ENCODE data around the gene C17orf100.

The C17orf100 gene

DNA sequence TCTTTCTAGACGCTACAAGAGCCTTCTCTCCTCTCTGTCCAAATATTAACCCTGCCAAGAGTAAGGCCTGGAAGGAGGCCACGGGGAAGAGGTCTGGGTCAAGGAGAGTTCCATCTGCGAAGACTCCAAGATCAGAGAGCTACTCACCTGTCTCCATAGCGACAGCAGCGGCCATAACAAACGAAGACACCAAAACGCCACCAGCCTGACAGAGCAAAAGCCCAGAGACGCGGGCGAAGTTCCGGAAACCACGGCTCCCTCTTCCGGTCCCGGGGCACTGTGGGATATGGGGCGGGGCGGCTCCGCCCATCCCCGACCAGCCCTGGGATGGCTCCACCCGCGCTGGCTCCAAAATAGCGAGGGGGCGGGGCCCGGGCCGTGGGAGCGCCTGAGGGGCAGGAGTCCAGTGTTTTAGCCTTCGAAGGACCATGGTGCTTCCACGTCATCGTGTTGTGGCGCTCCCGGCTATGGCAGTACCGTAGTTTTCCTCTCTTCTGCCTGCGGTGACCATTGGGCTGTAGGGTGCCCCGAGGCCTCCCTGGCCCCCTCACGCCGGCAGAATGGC is at the start of gene C17orf100, which contains the start of gene MED31:
C17orf100 (plus strand) TSS at position 409 of the 565 bp plus-strand sequence; CDS start at position 561, 152 bp downstream.
MED31 (minus strand) TSS at position 252 of the 565 bp plus-strand sequence; CDS start at position 175, 77 bp downstream.
- peak; percentile 95 for DNase-seq

DNA sequence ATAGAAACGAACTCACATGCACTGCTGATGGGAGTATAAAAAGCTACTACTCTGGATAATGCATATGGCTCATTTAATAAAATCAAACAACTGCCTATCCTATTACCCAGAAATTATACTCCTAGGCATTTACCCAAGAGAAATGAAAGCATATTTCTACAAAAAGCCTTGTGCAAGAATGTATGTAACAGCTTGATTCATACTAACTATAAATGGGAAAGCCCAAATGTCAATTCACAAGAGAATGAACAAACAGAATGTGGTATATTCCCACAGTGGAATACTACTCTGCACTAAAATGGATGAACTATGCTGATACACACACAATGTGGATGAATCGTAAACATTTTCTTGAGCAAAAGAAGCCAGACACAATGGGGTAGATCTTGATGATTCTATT is 49.4 kb upstream of the C17orf100 start:
- no peak for DNase-seq

DNA sequence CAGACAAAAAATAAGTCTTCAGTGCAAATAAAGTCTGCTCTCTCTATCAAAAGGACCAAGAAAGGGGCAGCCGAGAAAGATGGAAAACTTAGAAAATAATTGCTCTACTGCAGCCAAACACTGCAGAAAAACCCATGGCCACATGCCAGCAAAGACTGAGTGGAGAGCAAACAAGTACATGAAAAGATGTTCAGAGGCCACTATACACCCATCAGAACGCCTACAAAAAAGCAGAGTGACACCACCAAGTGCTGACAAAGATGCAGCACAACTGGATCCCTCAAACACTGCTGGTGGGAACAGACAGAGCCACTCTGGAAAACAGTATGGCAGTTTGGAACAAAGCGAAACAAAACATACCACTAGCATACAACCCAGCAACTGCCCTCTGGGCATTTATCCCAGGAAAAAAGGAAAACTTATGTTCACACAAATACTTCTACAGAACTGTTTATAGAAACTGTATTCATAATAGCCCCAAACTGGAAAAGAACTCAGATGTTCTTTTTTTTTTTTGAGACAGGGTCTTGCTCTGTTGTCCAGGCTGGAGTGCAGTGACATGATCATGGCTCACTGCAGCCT is 47.7 kb upstream of the C17orf100 start:
- no peak for DNase-seq

DNA sequence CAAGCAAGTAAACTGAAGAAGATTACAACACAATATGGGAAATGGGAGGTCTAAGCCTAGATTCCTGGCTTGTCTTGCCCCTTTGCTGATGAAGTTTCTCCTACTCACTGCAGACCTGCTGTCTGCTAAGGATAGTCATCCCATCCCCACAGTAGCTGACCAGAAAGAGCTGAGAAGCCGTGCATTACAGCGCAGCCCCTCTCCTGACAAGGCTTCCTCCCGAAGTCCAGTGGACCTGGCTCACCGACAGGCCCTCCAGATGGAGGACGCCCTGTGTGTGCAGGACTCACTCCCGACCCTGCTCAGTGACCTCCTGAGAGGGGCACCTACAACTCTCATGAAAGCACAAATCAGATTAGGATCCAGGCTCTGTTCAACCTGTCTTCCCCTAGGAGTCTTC is 46.4 kb upstream of the C17orf100 start:
- no peak for DNase-seq

DNA sequence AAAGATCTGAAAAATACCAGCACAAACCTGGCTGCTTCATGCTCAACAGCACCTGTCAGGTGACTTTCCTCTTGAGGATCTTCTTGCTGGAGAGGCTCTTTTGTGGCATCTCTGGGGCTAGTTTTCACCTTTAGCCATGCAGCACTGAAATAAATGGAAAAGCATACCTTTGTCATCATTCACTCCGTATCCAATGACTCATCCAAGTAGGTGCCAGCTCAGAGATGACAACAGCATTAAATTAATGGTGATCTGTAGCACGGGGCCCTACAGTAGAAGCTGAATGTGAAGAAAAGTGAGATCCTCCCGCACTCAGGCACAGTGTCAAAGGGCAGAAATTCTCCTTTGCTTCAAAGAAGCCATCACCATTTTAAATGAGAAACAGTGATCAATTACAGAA is 43.2 kb upstream of the C17orf100 start:
- DNase-seq: no peak

DNA sequence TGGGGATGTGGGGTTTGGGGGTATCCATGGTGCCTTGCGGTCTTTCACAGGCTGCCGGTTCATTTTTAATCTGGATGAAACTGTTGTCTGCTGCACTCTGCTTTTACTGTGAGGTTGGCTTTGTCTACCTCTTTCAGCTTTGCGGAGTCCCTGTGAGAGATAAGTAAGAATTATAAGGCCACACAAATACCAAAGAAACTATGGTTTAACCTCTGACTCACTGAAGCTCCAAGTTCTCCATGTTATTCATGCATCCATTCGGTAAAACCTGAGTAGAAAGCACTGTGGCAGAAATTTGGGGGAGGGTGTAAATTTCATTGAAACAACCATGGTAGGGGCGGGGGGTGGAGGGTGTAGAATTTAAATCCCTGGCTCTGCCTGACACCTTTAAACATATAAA is 41.6 kb upstream of the C17orf100 start:
- no peak for DNase-seq

DNA sequence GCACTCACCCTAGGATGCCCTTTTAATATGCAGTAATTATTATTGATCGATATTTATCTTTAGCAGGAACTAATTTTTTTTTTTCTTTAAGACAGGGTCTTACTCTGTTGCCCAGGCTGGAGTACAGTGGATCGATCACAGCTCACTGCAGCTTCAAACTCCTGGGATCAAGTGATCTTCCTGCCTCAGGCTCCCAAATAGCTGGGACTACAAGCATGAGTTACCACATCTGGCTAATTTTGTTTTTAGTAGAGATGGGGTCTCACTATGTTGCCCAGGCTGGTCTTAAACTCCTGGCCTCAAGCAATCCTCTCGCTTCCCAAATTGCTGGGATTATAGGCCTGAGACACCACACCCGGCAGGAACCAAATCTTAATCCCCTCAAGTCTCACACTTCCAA is 40.3 kb upstream of the C17orf100 start:
- no peak for DNase-seq

DNA sequence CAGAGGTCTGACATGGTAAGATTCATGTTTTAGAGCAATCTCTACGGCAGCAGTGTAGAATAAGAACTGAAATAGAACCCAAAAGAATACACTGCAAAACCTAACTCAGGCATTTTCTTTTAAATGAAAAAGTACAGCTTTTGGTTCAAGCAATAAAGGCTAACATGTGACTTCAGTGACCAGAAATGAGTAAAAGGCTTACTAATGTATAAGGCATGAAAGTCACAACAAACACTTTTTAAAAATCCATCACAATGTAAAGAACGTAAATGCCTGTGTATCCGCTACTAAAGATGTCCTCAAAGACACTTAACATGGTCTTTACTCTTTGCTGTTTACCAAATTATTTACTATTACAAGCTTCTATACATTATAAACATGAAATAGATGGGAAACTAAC is 27.6 kb upstream of the C17orf100 start:
- DNase-seq: no peak

DNA sequence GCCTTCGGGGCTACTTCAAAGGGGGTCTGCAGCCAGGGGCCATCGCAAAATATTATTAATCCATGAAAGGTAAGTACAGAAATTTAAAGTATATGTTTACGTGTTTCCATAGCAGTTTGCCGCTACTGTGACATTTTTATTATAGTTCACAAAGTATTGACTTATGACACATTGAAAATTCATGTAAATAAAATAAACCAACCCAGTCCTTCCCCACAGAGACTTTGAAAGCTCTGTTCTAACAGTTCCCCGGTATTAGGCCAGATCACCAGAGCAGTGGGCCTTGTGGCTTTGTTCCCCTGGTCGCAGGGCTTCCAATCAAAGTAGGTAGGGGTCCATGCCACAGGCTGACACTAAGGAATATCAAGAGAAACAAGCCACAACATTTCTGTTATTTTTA is 24.9 kb upstream of the C17orf100 start:
- DNase-seq: no peak

DNA sequence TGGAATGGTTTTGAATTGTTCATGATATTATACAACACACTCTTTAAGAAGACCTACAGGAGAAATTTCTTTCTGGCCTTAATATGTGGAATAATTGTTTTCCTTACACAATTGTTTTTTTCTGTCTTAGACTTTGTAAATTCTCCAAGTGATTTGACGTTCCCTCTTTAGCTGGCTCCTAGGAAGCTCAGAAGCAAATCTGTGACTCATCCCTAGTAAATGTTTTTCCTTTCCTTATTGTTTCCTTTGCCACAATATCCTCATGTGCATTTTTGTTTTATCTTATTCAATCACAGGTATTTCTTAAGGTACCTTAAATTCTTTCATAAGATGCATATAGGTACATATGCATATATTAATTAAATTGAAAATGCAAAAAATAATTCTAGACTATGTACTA is 24.5 kb upstream of the C17orf100 start:
- DNase-seq: no peak

DNA sequence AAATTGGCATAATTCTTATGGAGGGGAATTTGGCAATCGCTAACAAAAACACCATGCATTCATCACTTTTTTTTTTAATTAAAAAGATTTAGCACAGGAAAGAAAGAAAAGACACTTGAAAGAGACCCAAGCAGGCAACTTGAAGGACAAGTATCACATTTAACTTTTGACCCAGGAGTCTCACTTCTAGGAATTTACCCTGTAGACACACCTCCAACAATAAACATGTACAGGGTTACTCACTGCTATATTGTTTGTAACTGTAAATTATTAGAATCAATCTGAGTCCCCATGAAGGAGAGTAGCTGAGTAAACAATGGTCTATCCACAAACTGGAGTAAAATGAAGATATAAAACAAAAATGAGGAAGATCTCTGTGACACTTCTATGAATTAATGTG is 21.2 kb upstream of the C17orf100 start:
- DNase-seq: no peak

DNA sequence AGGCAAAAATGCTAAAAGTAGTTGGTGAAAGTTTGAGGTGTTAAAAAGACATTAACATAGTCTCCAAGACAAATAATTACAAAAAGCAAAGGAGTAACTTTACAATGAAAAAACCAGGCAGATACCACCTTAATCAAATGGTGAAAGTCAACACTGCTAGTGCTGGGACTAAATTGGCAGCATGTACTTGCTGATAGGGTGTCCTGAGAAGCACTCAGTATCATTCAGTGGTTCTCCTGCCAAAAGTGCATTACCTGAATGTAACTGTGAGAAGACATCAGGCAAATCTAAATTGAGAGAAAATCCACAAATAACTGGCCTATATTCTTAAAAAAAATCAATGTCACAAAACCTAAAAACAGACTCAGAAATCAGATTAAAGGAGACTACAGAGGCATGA is 19.0 kb upstream of the C17orf100 start:
- DNase-seq: no peak

DNA sequence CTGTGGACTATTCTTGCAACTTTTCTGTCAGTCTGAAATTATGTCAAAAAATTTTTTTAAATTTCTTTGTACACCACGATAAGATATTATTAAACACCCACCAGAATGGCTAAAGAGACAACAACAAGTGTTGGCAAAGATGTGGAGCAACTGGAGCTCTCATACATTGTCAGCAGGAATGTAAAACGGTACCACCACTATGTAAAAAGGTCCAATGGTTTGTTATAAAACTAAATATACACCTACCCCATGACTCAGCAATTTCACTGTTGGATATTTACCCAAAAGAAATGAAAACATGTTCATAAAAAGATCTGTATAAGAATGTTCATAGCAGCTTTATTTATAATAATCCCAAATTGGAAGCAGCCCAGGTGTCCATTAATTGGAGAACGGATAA is 18.3 kb upstream of the C17orf100 start:
- DNase-seq: no peak

DNA sequence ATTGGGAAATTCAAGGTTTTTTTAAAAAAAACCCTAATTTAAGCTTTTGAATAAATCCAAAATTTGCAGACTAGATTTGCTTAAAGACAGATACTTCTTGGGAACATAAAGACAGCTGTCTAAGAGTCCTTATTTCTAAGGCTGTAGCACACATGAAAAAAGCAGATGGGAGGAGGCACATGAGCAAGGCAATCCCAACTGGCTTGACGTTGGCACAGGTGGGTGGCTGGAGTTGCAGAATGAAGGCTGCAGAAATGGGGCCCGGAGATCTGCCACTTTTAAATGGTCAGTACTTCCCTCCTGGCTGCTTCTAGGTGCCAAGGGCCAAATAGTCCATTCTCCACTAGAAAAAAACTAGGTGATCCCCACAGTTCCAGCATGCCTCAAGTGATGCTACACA is 15.5 kb upstream of the C17orf100 start:
- DNase-seq: no peak

DNA sequence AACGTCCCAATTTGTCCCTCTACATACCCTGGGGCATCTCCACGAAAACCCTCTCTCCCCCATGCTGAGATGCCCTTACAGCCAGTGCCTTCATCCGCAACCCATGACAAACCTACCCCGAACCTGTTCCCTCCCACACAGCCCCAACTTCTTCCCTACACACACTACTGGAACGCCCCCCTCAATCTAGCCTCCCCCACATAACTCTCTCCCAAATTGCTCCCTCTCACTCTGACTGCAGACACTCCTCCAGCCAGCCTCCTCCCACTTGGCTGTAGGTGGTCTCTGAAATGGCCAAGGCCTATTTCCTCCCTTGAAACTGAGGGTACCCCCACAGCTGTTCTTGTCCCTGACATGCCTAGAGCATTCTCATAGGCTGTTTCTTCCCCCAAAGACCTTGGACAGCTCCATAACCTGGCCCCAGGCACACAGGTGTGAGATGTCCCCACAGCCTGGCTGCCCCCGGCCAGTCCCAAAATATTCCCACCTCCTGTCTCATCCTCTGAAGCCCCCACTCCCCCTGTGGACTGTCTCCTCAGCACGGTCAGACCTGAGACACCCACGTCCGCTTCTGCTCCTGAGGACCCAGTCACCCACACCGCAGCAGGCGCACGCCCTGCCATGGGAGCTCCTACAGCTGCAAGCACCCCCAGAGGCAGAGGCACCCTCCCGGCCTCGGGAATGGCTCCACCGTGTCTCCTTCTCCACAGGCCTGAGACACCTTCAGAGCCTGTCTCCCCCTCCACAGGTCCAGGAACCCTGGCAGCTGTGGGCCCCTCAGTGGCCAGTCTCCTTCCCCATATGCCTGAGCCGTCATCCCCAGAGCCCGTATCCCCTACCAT is 14.7 kb upstream of the C17orf100 start:
- no peak for DNase-seq

DNA sequence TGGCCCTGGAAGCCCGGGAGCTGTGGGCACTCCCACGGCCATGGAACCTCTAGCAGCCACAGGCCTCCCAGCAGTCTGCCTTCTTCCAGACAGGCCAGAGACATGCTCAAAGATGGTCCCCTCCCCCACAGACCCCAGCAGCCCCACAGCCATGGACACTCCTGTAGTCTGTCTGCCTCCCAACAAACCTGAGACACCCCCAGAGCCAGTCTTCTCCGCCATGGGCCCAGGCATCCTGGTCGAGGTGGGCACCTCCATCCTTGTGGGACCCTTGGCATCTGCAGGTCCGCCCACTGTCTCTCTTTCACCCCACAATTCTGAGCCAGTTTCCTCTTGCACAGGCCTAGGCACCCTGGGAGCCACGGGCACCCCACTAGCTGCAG is 14.1 kb upstream of the C17orf100 start:
- no peak for DNase-seq

DNA sequence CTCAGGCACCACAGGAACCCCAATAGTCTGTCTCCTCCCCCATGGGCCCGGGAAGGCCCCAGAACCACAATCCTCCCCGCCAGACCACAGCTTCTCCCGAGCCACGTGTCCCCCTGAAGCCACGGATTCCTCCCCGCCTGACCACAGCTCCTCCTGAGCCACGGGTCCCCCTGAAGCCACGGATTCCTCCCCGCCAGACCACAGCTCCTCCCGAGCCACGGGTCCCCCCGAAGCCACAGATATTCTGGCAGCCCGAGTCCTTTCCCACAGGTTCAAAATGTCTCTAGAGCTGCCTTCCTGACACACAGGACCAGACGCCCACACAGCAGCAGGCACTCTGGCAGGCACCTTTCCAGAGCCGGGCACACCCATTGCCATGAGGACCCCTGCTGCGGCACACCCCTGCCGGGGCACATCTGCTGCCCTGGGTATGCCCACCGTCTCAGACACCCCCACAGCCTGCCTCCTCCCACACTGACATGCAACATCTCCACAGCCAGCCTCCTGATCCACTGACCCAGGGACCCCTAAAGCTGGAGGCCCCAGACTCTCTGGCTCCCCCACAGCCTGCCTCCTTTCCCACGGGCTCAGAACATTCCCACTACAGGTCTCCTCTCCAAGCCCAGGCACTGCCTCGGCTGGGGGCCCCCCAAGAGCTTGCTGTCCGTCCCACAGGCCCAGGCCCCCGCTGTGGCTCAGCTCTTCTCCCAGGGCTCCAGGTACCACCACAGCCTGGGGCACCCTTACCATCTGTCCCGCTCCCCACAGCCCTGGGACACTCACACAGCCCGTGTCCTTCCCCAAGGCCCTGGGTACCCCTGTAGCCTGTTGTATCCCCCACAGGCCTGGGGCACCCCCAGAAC is 13.3 kb upstream of the C17orf100 start:
- DNase-seq: no peak

DNA sequence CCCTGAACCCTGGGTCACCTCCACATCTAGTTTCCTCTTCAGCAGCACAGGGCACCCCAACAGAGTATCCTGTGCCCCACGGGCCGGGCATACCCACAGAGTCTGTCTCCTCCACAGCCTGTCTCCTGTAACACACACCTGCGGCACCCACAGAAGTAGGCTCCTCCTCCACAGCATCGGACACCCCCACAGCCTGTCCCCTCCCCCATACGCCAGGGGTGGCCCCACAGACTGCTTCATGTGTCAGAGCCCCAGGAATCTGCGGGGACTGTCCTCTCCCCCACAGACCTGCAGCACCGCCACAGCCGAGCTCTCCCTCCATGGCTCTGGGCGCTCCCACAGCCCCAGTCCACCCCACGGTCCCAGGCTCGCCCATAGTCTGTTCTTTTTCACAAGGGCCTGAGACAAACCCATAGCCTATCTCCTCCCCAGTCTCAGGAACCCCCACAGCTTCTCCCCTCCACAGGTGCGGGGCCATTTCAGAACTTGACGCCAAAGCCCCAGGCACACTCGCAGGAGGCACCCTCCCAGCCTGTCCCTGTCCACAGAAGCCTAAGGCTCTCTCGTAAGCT is 12.5 kb upstream of the C17orf100 start:
- no peak for DNase-seq

DNA sequence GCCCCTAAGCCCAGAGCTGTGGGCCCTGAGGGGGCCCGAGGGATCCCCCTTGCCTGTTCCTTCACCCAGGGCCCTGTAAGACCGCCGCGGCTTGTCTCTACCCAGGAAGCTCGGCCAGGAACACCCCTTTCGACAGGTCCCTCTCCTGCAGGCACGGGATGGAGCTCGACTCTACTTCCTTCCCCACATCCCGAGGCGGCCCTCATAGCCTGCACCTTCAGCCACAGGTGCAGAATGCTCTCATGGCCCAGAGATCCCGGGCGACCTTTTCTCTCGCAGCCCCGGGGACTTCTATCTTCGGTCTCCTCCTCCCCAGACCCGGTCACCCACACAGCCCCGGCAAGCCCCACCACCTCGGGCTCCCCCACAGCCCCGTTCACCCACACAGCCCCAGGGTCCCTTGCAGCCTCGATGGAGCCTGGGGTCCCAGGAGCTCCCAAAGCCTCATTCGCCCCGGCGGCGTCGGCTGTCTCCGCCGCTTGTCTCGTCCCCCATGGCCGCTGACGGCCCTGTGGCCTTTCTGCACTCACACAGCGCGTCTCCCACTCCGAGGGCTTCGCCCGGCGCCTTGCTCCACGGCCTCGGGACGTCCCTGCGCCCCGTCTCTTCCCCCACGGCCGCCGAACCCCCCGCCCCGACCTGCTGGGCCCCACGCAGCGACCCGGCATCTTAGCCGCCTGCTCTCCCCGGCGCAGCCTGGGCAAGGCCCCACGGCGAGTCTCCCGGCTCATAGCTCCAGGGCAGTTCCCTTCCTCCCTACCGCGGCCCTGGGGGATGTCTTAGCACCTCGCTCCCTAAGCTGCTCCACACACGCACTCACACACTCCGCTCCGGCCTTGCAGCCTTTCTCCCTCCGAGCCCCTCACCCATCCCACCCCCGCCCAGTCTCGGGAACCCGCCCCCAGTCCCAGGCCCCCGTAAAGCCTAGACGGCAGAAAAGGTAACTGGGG is 11.7 kb upstream of the C17orf100 start:
- no peak for DNase-seq

DNA sequence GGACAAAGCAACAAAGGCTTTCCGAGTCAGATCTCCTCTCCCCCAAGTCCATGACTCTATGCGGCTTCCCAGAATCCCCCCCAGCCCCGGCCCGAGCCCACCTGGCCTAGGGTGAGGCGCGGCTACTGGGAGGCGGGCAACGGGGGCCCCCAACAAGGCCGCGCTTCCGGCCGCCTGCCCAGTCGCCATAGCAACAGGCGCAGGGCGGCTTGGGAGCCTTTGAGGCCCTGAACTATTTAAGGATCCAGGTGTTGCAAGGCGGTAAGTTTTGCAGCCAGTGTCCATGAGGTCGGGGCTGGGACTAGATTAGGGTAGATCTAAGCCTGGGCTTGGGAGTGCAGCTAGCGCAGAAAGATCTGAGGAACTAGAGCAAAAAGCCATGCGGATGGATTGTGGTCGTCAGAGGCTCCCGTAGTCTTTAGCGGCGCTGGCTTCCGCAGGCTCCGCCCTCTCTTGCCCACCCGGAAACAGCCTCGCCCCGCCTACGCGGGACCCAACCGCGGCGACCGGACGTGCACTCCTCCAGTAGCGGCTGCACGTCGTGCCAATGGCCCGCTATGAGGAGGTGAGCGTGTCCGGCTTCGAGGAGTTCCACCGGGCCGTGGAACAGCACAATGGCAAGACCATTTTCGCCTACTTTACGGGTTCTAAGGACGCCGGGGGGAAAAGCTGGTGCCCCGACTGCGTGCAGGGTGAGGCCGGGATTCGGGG is 10.9 kb upstream of the C17orf100 start, which contains the start of the genes KIAA0753 and TXNDC17:
KIAA0753 (minus strand) TSS at position 176 of the 711 bp plus-strand sequence. CDS start 5,608 bp downstream, outside the sequence.
TXNDC17 (plus strand) TSS at position 525 of the 711 bp plus-strand sequence; CDS start at position 548, 23 bp downstream.
- peak; percentile 90 for DNase-seq
